HG03060 (cell line): ENCODE results near the gene NWD2.

Experiments
- ATAC-seq: cut with Tn5 transposase; IDR thresholded peaks from one replicate; pipeline ENCODE4 v1.9.1; 2021; ENCODE audit warnings: low read depth, moderate number of reproducible peaks; ENCODE audit not compliant: unreplicated experiment

NWD2 gene

DNA sequence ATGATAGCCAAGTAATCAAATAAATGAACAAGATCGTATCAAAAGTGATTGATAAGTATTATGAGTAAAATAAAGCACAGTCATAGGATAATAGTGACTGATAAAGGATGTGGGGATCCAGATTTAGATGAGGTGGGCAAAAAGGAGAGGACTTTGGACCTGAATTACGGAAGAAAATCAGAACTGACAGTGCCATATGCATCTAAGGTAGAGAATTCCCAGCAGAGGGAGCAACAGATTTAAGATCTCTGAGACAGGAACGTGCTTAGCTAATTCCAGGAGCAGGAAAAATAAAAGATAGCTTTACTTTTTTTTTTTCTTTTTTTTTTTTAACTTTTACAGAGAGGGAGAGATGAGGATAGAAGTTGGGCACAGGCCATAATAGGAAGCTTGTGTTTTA lies 189.9 kb downstream of the NWD2 start:
- ATAC-seq = no peak

DNA sequence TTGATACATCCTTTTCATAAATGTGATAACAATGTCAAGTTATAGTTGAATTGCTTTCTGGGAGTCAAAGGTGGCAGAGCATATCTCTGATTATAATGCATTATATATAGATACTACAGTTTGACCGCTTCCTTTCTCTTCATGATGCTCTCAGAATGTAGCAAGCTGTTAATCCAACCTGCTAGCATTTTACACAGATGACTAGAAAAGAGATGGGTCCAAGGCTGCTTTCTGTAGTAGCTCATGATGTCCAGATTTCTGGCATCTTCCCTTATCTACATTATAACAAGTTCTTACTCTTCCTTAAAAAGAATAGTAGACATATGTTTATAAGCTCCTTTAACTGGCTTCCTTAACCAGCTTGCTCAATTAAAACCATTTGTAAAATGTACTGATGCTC lies 192.0 kb downstream of the NWD2 start:
- no peak for ATAC-seq

DNA sequence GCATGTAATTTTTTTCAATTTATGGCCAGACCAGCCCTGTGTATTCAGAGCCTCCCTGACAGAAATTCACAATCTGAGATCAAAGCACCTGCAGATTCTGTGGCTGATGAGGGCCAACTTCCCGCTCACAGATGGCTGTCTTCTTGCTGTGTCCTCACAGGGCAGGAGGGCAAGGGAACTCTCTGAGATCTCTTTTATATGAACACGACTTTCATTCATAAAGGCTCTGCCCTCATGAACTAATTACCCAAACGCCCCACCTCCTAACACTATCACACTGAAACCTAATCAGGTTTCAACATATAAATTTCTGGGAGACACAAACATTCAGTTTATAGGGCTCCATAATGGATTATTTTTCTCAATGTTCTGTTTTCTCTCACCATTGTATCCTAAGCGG lies 192.6 kb downstream of the NWD2 start:
- no peak for ATAC-seq

DNA sequence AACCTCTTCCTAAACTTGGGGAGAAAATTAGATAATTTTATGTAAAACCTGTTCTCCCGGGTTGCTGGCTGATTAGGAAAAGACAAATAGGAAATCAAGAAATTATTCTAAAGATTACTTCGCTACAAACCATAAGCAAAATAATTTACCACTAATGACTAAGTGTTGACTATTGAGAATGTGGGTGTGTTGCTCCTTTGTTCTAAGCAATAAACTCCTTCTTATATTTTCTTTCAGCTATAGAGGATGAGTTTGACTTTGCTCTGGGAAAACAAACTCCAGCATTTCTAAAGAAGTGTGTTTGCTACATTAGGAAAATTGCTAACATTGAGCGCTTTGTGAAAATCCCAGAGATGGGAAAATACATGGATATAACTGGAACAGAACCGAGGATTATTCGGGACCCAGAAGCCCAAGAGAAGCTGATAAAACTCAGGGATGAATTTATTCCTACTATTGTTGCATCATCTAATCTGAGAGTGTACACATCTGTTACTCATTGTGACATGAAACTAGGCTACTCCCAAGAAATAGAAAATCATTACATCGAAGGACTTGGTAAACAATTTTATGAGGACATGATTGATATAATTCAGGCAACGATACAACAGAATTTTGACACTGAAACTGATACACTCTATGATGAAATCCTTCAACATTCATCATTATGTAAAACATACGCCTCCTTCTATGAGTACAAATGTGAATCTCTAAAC lies 194.2 kb downstream of the NWD2 start:
- no peak for ATAC-seq

DNA sequence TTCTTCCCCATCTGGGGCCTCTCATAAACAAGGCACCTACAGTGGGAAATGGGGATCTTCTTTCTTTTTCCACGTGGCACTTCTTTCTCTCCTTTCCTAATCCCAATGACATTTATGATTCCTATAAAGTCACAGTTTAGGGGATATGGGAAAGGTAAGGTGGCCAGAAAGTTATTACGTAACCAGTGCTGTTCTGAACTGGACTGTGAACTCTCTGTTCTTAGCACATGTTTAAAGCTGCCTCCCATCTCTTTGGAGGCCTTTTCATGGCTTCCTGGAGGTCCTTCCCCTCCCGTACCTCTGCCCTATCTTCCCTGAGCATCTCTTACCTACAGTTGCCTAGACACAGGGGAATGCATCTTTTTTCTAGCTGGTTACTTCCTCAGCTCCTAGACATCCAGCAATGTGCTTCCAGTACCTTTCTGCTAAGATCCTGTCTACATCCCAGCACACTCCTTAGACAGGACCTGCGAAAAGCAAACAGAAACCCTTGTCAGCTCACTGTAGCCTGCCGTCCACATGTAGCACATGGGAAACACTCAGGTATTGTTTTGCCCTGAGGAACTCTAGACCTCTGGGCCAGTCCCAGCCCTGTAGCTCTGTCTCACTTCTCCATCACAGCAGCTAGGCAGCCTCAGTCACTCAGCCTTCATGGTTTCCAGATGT lies 195.4 kb downstream of the NWD2 start:
- no peak for ATAC-seq

DNA sequence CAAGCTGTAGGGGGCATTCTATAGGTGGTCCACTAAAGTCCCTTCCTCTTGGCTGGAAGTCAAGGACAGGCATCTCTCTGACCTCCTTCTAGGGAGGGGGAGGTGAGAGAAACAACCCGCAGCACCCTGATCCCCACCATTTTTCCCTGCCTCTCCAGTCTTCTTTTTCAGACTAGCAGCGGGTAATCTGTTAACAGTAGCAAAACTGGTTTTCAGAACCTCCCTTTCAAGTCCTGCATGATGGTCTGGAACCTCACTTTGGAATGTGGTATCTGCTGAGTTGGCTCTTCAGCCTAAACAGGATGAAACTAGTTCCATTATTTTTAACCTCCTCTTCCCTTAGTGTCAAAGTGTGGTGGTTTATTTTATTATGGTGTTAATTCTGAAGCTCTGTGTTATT lies 196.0 kb downstream of the NWD2 start:
- ATAC-seq = no peak

DNA sequence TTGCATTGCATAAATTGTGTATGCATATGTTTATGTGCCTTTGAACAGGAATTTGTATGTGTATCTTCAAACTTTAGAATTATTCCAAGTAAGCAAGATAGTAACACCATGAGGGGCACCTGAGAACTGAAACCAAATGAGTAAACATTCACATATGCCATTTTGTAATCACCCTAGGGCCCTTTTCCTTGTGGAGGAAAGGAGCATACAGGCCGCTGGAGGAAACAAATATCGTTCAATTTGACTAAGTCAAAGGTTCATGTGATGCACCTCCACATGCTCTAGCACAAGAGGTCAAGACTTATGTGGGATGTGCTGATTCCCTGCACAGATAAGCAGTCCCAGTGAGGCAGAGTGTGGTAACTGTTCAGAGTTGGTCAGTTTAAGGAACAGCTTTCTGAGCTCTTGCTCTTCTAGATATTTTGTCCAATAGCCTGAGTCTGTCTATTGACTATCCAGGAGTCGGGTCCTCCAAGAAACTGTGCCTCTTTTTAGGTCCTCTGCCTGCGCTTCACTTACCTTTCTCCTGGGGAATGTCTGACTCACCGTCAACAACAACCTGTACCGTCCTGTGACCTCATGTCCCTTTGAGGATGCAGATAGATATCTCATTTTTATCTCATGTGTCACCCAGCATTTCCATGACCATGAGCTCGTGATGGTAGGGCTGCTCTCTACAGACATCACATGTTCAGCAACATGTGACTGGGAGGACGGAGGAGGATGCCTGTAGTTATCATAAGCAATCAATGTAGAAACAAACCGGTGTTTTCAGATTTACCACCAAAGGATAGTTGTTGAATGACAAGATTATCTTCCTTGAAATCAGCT lies 196.9 kb downstream of the NWD2 start:
- no peak for ATAC-seq

DNA sequence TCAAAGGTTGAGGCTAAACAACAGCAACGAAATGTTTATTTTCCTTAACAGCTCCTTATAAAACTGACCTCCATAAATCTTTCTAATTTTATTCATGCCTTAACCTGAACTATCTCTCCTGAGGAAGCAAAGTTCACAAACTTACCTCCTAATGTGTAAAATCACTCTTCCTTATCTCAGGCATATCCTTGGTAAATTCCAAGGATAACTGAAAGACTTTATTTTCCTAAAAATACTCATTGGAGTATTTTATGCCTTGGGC lies 197.4 kb downstream of the NWD2 start:
- no peak for ATAC-seq

DNA sequence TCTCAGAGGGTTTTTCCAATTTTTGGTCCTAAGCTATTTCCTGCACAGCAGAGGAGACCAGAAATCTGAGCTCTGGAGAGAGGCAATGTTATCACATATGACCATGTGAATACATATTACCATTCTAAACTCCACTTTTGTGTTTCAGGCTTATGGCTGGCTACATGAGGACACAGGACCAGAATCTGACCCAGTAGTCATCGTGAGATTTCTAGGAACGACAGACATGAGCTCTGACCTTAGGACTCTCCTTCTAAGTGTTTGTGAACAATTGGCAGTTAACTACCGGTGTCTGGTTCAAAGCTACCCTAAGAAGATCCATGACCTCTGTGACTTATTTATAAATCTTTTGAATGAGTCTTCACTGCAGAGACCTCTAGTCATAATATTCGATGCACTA lies 198.6 kb downstream of the NWD2 start:
- no peak for ATAC-seq

DNA sequence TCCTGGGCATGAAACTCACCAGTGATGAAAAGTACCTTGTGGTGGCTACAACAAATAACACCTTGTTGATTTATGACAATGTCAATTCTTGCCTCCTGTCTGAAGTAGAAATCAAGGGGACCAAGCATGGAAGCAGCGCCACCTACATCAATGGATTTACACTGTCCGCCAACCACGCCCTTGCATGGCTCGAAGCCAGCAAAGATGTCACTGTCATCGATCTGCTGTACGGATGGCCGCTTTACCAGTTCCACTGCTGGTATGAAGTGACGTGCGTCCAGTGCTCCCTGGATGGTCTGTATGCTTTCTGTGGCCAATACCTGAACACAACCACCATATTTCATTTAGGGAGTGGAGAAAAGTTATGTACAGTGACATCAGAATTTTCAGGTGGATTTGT lies 200.5 kb downstream of the NWD2 start:
- no peak for ATAC-seq

DNA sequence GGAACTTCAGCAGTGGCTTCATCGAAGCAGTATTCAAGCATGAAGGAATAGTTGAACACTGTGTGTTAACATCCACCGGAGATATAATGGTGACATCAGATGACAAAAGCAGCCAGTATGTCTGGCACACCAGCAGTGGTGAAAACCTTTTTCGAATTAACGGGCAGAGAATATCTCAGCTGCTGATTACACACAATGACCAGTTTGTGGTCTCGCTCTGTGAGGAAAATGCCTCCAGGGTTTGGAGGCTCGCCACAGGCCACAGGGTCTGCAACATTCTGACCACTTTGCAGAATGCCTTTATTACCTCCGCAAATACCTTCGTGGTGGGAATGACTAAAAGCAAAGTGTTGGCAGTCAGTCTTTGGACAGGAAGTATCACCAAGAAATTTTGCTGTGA lies 201.5 kb downstream of the NWD2 start:
- no peak for ATAC-seq

DNA sequence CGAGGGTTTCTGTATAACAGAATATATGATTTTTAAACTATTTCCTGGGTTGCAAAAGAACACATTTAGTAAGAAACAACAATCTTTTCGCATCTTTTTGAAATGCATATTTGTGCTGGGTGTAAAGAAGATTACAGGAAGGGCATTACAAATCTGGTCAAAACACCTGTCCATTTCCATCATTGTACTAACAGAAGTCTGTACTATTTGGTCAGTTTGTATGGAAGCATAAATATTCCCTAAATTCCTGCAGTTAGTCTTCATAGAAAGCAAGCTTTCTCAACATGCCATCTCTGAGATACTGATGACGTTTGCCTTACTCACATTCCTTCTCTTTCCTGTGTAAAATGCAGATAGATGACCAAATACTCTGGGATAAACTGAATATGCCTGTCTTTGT lies 203.3 kb downstream of the NWD2 start:
- ATAC-seq = no peak

DNA sequence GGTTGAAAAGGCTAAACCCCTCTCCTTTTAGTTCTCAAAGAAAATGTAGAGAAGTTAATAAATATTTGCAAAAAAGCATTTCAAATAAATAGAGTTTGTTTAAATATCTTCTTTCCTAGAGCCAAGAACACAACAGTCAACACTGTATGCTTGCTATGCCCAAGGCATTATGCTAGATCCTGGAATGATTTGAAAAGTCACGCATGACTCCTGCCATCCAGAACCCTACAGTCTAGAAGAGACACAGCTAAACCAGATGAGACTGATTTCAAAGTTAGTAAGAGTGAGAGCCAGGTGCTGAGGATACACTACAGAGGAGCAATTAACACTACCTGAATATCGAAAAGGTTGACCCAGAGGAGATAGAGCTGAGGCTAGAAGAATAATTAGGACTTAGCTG lies 205.8 kb downstream of the NWD2 start:
- ATAC-seq = no peak

DNA sequence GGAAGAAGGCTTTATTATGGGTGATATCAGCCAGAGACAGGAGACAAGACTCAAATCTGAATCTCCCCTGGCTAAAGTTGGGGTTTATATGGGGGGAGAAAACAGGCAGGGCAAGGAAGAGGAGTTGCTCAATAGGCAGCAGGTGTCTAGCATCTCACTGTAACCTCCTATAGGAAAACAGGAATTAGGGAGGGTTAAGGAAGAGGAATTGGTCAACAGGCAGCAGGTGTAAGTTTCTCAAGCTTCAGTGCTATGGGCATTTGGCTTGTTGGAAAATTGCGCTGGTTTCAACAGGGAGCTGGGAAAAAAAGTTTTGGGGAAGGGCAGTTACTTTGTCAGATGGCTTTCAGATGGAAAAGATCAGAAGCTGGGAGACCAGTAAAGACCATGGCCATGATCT lies 206.4 kb downstream of the NWD2 start:
- no peak for ATAC-seq

DNA sequence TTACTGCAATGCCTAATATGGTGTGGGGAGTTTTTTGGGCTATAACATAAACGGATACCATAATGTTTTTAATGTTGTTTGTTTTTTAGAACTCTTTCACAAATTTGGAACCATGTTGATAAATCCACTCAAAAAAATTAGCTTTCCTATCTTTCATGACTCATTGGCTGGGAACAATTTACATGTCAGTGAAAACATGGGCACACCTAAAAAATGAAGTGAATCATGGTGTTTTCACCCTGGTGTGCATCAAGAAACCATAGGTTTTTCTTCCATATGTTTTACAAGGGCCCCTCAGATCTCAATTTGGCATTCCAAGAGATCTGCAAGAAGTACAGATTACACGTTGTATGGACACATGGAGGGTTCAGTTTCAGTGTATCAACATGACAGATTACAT lies 207.1 kb downstream of the NWD2 start:
- ATAC-seq = no peak

DNA sequence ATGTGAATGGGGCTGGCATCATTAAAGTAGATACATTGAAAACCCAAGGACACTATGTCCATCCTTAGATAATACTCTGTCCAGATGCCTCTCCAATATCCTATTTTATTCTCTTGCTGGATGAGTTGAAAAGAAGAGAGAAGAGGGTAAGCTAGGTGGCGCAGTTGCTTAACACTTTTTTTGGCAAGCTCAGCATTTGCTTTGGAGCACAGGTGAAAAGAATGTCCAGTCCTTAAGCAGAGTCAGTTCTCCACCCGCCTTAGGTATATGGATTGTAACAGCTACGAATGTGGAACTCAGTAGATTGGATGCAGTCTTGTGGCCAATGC lies 208.4 kb downstream of the NWD2 start:
- ATAC-seq = no peak

DNA sequence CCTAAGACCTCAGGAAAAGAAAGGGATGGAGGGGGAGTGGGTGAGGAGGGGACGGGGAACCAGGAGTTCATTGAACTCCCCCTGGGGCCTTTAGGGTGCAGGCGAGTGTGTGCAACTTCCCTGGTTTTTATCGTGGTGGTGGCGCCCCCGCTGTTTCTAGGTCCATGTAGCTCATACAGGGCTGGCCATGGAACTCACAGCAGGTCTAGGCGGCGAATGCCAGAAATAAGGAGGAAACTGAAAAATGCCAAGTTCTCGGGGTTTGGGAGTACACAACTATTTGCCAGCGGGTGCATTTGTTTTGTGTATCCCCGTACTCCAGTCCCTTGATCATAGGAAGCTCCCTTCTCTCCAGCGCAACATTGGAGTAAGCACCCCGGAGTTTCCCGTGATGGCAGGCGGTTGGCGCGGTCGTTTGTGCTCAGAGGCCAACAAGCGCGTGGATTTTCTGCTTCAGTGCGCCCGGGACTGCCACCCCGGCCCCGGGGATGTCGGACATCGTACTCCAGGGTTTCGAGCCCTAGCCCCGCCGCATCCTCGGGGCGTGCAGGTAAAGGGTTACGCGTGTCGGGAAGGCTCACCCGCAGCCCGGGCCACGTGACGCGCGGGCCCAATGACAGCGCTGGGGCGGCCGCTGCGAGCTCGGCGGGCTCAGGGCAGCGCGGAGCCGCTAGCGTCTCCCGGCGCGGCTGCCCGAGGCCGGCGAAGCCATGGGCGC lies 208.9 kb downstream of the NWD2 start:
- ATAC-seq = no peak

DNA sequence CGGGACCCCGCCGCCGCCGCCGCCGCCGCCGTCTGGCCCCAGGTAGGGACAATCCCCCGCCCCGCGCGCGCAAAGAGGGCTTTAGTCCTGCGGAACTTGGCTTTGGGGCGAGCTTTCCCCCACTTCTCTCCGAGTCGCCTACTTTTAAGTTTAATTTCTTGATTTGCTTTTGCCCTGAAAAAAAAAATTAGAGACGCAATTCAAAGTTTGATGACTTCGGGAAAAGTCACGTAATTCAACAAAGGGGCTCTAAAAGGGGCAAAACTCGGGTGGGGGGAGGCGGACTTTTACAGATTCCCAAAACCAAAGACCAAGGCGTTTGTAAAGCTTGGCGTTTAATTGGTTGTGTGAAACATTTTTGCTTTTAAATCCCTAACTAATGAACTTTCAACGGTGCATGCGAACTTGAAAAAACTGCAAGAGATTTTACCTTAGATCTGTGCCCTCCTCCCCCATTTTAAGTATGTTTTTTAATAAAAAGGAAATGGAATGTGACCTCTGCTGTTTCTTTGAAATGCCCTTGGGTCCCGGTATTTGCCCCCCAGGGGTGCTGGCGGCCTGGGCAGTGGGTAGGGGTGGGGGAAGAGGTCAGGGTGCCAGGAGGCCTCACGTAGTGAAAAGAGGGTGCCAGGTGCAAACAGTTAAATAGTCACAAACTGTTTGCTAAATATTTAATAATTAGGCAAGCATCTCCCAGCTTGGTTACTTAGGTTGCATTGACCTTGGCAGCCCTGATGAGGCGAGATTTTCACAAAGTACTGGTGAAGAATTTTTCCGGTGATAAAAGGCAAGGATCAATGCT lies 209.7 kb downstream of the NWD2 start:
- no peak for ATAC-seq

DNA sequence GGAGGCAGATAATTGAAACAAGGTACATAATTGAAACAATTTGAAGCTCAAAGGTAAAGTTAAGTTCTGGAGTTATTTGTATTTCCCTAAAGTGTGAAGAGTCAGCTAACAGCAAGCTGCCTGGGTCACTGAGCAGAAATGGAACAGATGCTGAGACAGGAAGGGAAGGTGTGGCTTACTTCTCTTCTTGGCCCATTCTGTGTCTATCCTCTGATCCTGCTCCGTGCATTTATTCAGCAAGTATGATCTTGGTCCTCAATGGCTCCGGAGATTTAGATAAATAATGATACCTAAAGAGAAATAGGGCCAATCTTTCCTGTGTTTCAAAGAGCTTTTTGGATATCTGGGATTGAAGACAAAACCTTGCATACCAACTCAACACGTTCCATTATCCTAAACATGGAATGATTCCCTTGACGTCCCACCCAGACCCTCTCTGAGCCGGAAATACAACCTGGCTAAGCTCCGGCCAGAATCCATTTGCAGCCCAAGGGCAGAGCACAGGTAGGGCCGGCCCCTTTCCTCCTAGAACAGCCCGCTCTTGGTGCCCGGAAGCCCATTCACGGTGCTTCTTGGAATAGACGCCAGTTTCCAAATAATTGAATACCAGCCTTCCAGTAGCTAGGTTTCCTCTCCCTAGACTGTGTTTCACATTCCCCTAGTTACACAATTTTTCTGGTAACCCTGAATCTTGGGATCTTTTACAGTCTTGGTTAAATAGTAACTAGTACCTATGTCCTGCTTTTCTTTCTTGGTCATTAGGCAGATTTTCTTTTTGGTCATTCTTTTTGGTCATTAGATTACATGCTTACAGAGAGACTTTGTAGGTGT lies 211.0 kb downstream of the NWD2 start:
- no peak for ATAC-seq

DNA sequence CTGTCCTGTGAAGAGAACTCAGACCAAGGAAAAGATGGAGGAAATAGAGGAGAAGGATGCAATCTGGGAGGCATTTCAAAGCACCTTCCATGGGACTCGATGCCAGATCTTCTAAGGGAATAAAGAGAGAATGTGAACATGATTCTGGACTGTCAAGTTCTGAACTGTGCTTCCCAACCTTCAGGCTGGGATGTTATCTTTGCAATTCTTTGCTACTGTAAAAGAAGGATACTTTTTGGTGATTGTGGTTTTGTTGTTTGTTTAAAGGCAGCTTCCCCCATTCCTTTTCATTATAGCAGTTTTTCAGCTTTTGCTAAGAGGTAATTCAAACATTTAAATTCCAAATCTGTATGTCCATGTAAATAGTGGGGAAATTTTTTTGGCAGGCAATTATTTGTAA lies 217.3 kb downstream of the NWD2 start:
- no peak for ATAC-seq
